GM12872 (cell line): ENCODE results near the gene NR2F2.

Experiments used
- CTCF ChIP-seq: IDR thresholded peaks from 3 replicates; pipeline ENCODE4 v1.5.1; 2011; ENCODE audit warnings: low read depth, mild to moderate bottlenecking, low read length, moderate library complexity; ENCODE audit not compliant: insufficient read depth

Gene NR2F2

GRCh38 chr15:96369351-96369750 lies 38.9 kb downstream of the NR2F2 start:
- no peak for TF ChIP-seq CTCF

- no peak for TF ChIP-seq CTCF
Measured at GRCh38 chr15:96369825-96370621, 39.5 kb downstream of the NR2F2 start.

DNA sequence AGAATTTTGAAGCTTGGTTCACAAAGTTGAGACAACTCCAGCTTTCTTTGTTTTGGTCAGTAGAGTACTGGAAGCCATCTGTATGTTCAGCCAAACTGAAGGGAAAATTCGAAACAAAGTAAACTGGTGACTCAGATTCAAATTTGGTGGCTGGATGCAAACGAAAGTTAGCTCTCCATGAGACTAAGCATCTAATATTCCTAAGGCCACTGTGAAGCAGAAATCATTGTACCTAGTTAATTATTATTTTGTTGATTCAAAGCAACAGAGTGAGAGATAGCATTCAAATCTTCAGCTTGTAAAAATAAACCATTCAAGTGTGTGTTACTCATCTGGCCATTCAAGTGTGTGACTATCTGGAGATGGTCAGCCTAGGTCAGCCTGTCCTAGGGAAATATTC lies 42.1 kb downstream of the NR2F2 start:
- no peak for TF ChIP-seq CTCF

- no peak for TF ChIP-seq CTCF
Measured at GRCh38 chr15:96374499-96374898, 44.0 kb downstream of the NR2F2 start.

- TF ChIP-seq CTCF: no peak
Measured at GRCh38 chr15:96381463-96381862, 51.0 kb downstream of the NR2F2 start.

DNA sequence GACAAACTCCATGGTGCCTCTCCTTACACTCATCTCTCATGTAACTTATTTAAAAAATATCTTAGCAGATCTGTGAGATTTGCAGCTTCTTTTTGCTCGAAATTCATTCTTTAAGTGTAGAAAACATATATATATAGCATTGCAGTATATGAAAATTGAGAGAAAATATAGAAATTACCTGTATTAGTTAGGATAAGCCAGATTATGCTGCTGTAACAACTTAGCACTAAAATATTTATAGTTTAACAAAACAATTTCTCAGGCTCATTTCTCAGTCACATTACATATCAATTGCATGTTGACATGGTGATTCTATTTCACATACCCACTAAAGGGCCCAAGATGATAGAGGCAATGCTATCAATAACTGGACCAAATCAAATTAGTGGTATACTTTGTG lies 54.7 kb downstream of the NR2F2 start:
- TF ChIP-seq CTCF: no peak

DNA sequence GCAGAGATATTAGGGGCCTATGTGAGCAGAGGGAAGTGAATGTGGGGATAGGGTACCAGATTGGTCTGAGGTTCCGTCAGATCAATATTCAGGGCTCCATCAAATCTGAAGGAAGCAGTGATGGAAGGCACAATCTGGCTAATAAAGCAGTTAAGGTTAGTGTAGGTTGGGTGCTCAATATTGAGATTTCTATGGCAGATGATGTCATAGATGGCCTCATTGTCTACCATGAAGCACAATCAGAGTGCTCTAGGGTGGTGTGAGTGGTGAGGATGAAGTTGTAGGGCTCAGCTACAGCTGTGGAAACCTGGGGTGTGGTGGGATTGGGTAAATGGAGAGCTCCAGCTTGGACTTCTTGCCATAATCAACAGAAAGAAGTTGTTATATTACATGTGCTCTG lies 58.2 kb downstream of the NR2F2 start:
- no peak for TF ChIP-seq CTCF
